NCI-H2081 (cell line): Measurements from ENCODE around the gene C1orf216.
"Not testable (repeated sequence)": the region's sequence is repeated elsewhere in the genome, so short reads cannot be mapped to it uniquely, and the experiment has no call there.

Source experiments
- DNase-seq, 2 experiments: peaks; one replicate each; lab custom pipeline; 2025; lab: John Stamatoyannopoulos, UW

Gene C1orf216, protein sequence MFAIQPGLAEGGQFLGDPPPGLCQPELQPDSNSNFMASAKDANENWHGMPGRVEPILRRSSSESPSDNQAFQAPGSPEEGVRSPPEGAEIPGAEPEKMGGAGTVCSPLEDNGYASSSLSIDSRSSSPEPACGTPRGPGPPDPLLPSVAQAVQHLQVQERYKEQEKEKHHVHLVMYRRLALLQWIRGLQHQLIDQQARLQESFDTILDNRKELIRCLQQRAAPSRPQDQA

DNA sequence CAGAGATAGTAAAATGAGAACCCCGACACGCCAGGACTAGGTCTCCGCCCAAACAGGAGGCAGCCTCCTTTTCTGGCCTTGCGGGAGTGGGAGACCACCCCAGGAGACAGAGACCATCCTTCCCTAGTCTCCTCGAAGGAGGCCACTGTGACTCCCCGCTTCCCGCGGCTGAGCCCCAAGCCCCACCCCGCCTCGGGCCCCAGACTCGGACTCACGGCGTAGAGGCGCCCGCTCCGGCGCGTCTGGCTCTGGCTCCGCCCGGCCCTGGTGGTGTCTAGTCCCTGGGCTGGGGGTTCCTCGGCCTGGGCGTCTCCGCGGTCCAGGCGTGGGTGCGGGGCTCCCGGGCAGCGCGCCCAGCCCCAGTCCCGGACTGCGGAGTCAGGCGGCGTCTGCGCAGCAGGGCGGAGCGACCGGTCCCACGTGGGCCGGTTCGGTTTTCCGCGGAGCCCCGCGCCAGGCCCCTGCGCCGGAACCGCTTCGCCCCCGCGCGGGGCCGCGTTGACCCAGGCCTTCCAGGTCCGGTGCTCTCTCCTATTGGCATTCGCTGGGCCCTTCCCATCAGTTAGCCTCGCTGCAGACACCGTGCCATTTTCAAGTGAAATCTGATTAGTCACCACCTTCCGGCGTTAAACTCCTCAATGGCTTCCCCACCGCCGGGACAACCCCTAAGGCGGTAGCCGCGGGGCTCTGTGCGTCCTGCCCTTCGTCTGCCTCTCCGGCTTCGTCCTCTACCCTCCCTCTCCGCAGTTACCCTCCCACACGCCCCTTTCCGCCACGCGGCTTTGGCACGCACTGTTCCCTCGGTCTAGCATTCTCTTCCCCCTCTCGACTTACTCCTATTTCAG lies at the start of gene C1orf216:
Gene C1orf216, minus strand, starts transcription at position 393 of the 845 bp plus-strand sequence. CDS start 2,563 bp downstream, outside the sequence.
- DNase-seq: peak; percentile 63 to 78

- no peak for DNase-seq
These were observed 45.6 kb upstream of the C1orf216 start for GRCh38 chr1:35764283-35764682.

GRCh38 chr1:35763201-35763600 lies 44.5 kb upstream of the C1orf216 start:
- DNase-seq: no peak

- DNase-seq: no peak
These were observed 43.5 kb upstream of the C1orf216 start for GRCh38 chr1:35762141-35762540.

DNA sequence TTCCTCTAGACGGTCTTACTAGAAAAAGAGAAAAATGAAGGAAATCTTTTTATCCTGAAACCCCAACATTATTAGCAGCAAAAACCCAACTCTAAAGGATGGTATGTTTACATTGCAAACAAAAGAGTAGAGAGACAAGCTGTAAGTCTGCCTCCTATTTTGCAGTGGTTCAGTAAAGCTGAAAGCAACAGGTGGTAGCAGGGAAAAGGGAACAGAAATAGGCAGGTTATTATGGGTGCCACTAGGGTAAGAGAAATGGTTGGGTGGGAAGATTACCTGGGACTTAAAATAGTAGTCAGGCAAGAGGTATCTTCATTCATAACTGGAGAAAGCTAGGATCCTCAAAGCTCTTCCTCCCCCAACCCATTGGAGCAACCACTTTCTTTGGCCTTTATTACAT lies 37.4 kb upstream of the C1orf216 start:
- no peak for DNase-seq

DNA sequence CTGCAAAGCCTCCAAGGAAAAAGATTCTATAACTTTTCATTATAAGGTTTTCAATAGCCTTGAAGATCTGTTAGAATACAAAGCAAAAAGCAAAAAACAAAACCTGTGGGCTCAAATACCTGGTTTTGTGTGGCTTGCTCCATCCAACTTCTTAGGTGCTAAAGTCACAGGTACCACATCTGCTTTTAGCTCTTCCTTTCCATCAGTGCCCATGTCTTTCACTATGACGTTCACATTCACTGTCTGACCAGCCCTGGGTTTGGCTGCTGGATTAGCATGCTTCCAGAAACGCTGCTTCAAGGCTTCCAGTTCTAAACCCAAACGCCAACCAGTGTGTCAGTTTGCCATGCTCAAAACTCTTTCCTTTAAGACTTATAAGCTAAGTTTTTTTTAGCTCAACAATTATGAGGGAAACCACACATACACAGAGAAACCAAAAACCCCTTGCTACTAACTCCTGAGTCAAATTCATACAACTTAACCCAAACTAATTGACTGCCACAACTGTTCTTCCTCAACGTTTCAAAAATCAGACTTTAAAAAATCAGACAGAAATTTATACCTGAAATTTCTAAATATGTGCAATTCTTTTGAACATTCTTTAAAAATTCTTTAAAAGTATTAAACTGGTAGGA lies 35.1 kb upstream of the C1orf216 start:
- DNase-seq: no peak

DNA sequence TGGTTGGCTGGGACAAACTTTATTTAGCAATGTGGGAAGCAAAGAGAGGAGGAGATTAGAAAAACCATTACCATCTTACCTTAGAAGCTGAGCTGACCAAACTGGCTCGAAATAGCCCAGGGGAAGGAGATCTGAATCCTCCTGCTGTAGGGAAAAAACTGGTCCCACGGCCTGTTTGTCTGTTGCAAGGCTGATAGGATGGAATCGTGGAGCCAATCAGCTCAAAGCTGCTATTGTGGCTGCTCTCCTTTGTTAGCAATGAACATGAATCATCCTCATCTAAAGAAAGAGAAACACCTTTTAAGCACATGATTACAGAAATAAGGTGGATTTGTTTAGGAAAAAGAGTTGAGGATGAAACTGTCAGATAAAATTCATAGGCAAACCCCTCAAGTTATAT lies 29.6 kb upstream of the C1orf216 start:
- DNase-seq: no peak

DNA sequence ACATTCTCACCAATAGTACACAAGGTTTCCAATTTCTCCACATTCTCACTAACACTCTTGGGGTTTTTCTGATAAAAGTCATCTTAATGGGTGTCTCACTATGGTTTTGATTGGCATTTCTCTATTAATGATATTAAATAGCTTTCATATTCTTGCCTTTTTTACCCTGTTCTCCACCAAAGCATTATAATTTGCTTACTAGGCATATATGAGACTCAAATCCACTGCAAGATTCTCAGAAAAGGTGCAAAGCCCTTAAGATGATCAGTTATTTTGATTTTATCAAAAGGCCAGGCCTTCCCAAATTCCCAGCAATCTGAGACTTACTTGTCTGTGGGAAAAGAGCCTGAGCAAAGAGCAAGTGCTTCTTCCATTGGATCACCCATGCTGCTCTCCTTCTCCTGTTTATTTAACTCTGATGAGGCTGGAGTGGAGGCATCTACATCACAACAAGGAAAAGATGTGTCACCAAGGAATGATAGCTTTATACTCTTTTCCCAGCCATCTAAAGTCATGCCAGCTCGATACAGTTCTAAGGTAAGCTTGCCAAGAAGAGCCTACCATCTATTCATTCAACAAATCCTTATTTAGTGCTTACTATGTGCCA lies 26.5 kb upstream of the C1orf216 start:
- DNase-seq: no peak

DNA sequence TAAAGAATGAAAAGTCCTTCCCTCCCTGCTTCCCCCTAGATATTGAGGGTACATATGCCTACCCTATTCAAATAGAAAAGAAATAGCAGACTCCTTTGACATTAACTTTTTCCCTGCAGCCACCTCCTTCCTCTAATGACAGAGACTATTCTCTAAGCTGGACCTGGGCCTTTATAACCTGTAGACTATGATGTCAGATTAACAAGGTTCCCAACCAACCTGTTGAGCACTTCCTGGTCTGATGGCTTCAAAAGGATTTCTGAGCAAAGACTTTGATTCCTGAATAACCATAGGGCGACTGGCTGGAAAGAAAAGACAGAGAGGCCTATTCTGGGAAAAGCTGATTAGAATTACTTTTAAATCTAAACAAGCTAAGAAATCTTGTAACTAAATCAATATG lies 18.4 kb upstream of the C1orf216 start:
- DNase-seq: no peak

- no peak for DNase-seq
These were observed 8.9 kb upstream of the C1orf216 start for GRCh38 chr1:35727434-35728040.

- peak; percentile 71 to 78 for DNase-seq
These were observed 8.1 kb upstream of the C1orf216 start for GRCh38 chr1:35726450-35727433.

- no peak for DNase-seq
These were observed 6.9 kb upstream of the C1orf216 start for GRCh38 chr1:35725596-35725995.

DNA sequence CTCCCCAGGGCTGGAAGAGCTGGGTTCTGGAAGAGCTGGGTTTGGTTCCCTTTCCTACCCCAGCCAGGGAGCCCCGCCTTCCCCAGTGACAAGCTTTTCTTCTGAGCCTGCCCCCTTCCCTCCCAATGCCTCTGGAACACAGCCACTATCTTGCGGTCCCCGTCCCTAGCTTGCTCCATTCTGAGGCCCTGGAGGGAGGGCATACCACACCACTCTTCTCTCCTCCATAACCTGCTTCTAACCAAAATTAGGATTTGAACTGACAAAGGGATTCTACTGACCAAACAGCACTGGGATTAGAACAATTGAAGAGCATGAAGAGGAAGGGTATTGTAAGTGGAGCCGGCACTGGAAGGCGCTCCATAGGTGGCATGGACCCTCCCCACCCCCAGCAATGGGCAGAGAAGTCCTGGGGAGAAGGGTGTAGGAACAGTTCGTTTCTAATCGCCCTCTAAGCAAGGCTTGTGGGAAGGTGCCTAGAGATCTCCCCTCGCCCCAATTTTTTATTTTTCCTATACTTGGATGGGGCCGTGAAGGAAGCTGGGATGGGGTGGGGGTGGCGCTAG lies 690 bp downstream of the C1orf216 start:
- DNase-seq: peak; percentile 17 to 41

DNA sequence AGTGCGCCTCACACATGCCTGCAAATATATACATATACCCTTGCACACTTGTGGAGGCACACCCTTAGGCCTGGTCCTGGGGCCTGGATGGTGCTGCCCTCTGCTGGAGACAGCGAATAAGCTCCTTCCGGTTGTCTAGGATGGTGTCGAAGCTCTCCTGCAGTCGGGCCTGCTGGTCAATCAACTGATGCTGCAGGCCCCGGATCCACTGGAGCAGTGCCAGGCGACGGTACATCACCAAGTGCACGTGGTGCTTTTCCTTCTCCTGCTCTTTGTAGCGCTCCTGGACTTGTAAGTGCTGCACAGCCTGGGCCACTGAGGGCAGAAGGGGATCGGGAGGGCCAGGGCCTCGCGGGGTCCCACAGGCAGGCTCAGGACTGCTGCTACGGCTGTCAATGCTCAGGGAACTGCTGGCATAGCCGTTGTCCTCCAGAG lies 3.1 kb downstream of the C1orf216 start:
- peak; percentile 85 to 87 for DNase-seq

GRCh38 chr1:35714921-35715567 lies 3.6 kb downstream of the C1orf216 start:
- DNase-seq: no peak

- DNase-seq: not testable (repeated sequence)
These were observed 7.6 kb downstream of the C1orf216 start for GRCh38 chr1:35711098-35711497.

GRCh38 chr1:35708952-35709351 lies 9.7 kb downstream of the C1orf216 start:
- no peak for DNase-seq

DNA sequence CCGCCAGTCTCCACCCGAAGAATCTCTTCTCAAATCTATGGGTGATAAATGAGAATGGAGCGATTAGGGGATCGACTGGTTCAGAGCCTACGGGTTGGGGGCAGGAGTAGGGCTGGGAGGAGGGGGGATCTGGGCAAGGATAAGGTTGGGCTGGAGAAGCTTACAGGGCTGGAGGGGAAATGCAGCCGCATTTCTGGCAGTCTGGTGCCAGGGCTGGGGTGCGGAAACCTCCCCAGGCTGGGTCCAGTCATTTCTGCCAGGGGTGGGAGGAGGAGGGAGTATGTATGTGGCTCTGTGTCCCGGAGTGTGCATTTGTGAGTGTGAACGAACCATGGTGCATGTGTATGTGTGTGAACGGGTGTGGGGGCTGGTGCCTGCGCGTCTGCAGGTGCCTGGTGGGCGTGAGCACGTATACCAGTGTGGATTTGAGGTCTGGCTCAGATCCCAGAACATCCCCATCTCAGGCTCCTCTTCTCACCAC lies 10.2 kb downstream of the C1orf216 start:
- peak; percentile 65 to 83 for DNase-seq

GRCh38 chr1:35707601-35708440 lies 10.9 kb downstream of the C1orf216 start:
- DNase-seq: peak; percentile 81 to 83
